HepG2 (cell line): Measurements from ENCODE around the gene ZSCAN4. TPM values are rescaled to one million over a fixed set of nuclear protein-coding genes. Genes with fewer than 3 reads are reported as not detected.

Experiments
- ATAC-seq: fragments of 200-7000 bp; cut with Tn5 transposase; 3 replicates; pipeline ENCODE4 v1.9.1; 2020; ENCODE audit warnings: mild to moderate bottlenecking, moderate library complexity
- BruUV-seq: library from RNA; stranded (reverse); fragments of 400-500 nt; replicated peaks from 2 replicates; lab custom pipeline; 2021; lab: Mats Ljungman, UMichigan
- CTCF ChIA-PET: fragments of 300-600 bp; formaldehyde crosslinking; extraction: SDS; loops from one replicate; lab custom pipeline; 2021; ENCODE audit warnings: low total read pairs, inconsistent platforms, low intra/inter-chr PET ratio; lab: Yijun Ruan, JAX
- POLR2A ChIA-PET: fragments of 350-600 bp; sonication (Branson Sonifier 250); formaldehyde crosslinking; loops from one replicate; lab custom pipeline; 2020; ENCODE audit warnings: antibody characterized with exemption, inconsistent platforms; lab: Yijun Ruan, JAX
- DNase-seq: peaks from one replicate; pipeline ENCODE4 v3.0.0-alpha.2; 2015; ENCODE audit warnings: low spot score
- FAIRE-seq: peaks from 3 replicates; lab custom pipeline; 2011; peaks lifted over from hg19 to GRCh38; lab: Jason Lieb, UNC
- H2AFZ ChIP-seq: one replicate; pipeline ENCODE4 v1.6.1; 2011; ENCODE audit warnings: low read length, inconsistent platforms
- H3K27ac ChIP-seq: fragments of 300-600 bp; 3 replicates; pipeline ENCODE4 v1.8.0; 2011; ENCODE audit warnings: mixed run types, mild to moderate bottlenecking, mixed read lengths, low read length, inconsistent platforms; ENCODE audit not compliant: insufficient read depth; ENCODE audit errors: extremely low read length
- H3K27me3 ChIP-seq, 2 experiments: fragments of 200-600 bp in 1 of 2; 2 replicates in 1 of 2; 3 replicates in 1 of 2; pipeline versions ENCODE4 v1.6.0 to v1.8.0; 2011; ENCODE audit warnings: low read length in 2 of 2, mild to moderate bottlenecking in 2 of 2, moderate library complexity in 2 of 2, inconsistent platforms in 1 of 2; ENCODE audit not compliant: insufficient read depth in 2 of 2, control insufficient read depth in 1 of 2
- H3K36me3 ChIP-seq, 2 experiments: fragments of 200-600 bp in 1 of 2; replicated peaks in 1 of 2; 2 replicates in 1 of 2; 3 replicates in 1 of 2; pipeline versions ENCODE4 v1.5.1 to v1.8.0; 2011; ENCODE audit warnings: low read length in 2 of 2, inconsistent platforms in 1 of 2; ENCODE audit not compliant: insufficient read depth in 2 of 2, control insufficient read depth in 1 of 2
- H3K4me1 ChIP-seq: 2 replicates; pipeline ENCODE4 v1.5.1; 2012; ENCODE audit warnings: low read length, inconsistent platforms; ENCODE audit not compliant: insufficient read depth
- H3K4me2 ChIP-seq: 2 replicates; pipeline ENCODE4 v1.6.0; 2011; ENCODE audit warnings: low read depth, low read length, inconsistent platforms
- H3K4me3 ChIP-seq, 3 experiments: fragments of 200-600 bp in 1 of 3; sonication (generic), shearing (Covaris generic) in 1 of 3; replicated peaks in 1 of 3; 2 replicates each; pipeline ENCODE4 v1.5.1; 2011 to 2016; ENCODE audit warnings: low read length in 3 of 3, inconsistent platforms in 2 of 3, low read depth in 2 of 3, mild to moderate bottlenecking in 2 of 3, control low read depth in 1 of 3, mixed read lengths in 1 of 3; ENCODE audit not compliant: insufficient read depth in 1 of 3
- H3K79me2 ChIP-seq: one replicate; pipeline ENCODE4 v1.6.1; 2011; ENCODE audit warnings: low read length, inconsistent platforms; ENCODE audit not compliant: insufficient read depth
- H3K9ac ChIP-seq: 2 replicates; pipeline ENCODE4 v1.6.0; 2011; ENCODE audit warnings: mild to moderate bottlenecking, low read depth, low read length, inconsistent platforms; ENCODE audit not compliant: insufficient read depth
- H3K9me3 ChIP-seq: 2 replicates; pipeline ENCODE4 v1.5.1; 2012; ENCODE audit warnings: mild to moderate bottlenecking, low read length
- H4K20me1 ChIP-seq: 2 replicates; pipeline ENCODE4 v1.6.0; 2011; ENCODE audit warnings: inconsistent platforms, mild to moderate bottlenecking, low read length, moderate library complexity; ENCODE audit not compliant: insufficient read depth
- CTCF ChIP-seq: sonication (generic); formaldehyde crosslinking; IDR thresholded peaks from 2 replicates; pipeline ENCODE4 v1.5.0; 2020; ENCODE audit warnings: mild to moderate bottlenecking, missing genetic modification reagents, moderate library complexity
- HNRNPUL1 ChIP-seq: fragments of 200-400 bp; formaldehyde crosslinking; IDR thresholded peaks from 2 replicates; pipeline ENCODE4 v1.6.1; 2017; ENCODE audit warnings: low read depth, mild to moderate bottlenecking, low read length, moderate library complexity
- NFE2 ChIP-seq: sonication (generic); formaldehyde crosslinking; IDR thresholded peaks from 2 replicates; pipeline ENCODE4 v1.4.0; 2020; ENCODE audit warnings: missing genetic modification reagents
- STAT6 ChIP-seq: sonication (generic); formaldehyde crosslinking; IDR thresholded peaks from 2 replicates; pipeline ENCODE4 v1.4.0; 2020; ENCODE audit warnings: missing genetic modification reagents, mild to moderate bottlenecking, borderline replicate concordance
- ZNF331 ChIP-seq: sonication (generic); formaldehyde crosslinking; IDR thresholded peaks from 2 replicates; pipeline ENCODE4 v1.4.0; 2020; ENCODE audit warnings: missing genetic modification reagents
- WGBS: methylation state at CpG from one replicate; pipeline ENCODE4 v1.1.6; 2017; ENCODE audit warnings: low lambda C conversion rate; 5-methylcytosine and 5-hydroxymethylcytosine counted together
- in situ Hi-C: cut with HindIII; loops from 2 replicates; pipeline ENCODE4 v1.10.0; 2017; ENCODE audit warnings: low pct_unique_long_range_greater_than_20kb; ENCODE audit not compliant: extremely low pct_ligation_motif_present
- intact Hi-C: fragments of 100-400 bp; cut with micrococcal nuclease; formaldehyde crosslinking; loops from one replicate; pipeline ENCODE4 v1.10.0; 2022; ENCODE audit not compliant: unreplicated experiment
- polyA plus RNA-seq, 8 experiments: library from polyadenylated mRNA; depleted of rRNA in 3 of 8; stranded (reverse) in 7 of 8; unstranded in 1 of 8; fragments of >200 nt; fragmentation: Illumina TruSeq in 4 of 8; extraction: Trizol in 4 of 8; gene quantifications; 2 replicates each; pipeline versions ENCODE4 v1.2.1 to v1.2.3, GENCODE V29; 2011 to 2016; ENCODE audit warnings: low read depth in 4 of 8, missing spikeins in 1 of 8, mixed read lengths in 1 of 8; ENCODE audit not compliant: insufficient read depth in 1 of 8
- total RNA-seq, 5 experiments: library from RNA; depleted of rRNA; stranded (reverse); fragments of >200 nt; fragmentation: Illumina TruSeq; extraction: Trizol; gene quantifications; 2 replicates each; pipeline ENCODE4 v1.2.3, GENCODE V29; 2016; ENCODE audit warnings: low read depth in 1 of 5

The ZSCAN4 gene
- total and polyA plus RNA-seq, 2 of the 13 experiments (the other 11 are each of a cell fraction or from before 2014, with no cell fraction given), result 0.60 to 0.73 TPM

- TF ChIP-seq NFE2 (CRISPR knock-in tag), result no peak
- peak; percentile 55 for TF ChIP-seq CTCF
These were observed 17.1 kb upstream of the ZSCAN4 start (continued) for GRCh38 chr19:57651654-57651996.

GRCh38 chr19:57653689-57654088 is 15.0 kb upstream of the ZSCAN4 start:
- no peak overlapping the region for H2AFZ ChIP-seq
- no peaks in the 10 kb centered on the region for H4K20me1 ChIP-seq
- POLR2A ChIA-PET, result no interaction called here
- no peak overlapping the region for H3K4me3 ChIP-seq
- in situ Hi-C loops, result no loop called here
- no peaks in the 10 kb centered on the region for H3K27me3 ChIP-seq
- ATAC-seq (no peak), FAIRE-seq (no peak), DNase-seq (no peak)
- no peak overlapping the region for H3K4me2 ChIP-seq
- peaks cover 43% of the 10 kb centered on the region for H3K4me1 ChIP-seq
- TF ChIP-seq ZNF331, result peak; percentile 99
- TF ChIP-seq HNRNPUL1, result no peak
- CTCF ChIA-PET, result no interaction called here
- no peaks in the 10 kb centered on the region for H3K79me2 ChIP-seq
- no TSS peak for BruUV-seq
- H3K9ac ChIP-seq, result no peak overlapping the region
- H3K36me3 ChIP-seq, result no peaks in the 10 kb centered on the region
- 0 out of 2 replicates have a peak, but pooled peaks cover 8% of the 10 kb centered on the region for H3K9me3 ChIP-seq
- WGBS, result 76% methylated on average over 2 of the region's 2 CpGs
- intact Hi-C loops, result no loop called here
- no peak overlapping the region for H3K27ac ChIP-seq

GRCh38 chr19:57655443-57655842 is 13.3 kb upstream of the ZSCAN4 start:
- intact Hi-C loops (no loop called here), in situ Hi-C loops (no loop called here)
- no peak for TF ChIP-seq STAT6 (CRISPR knock-in tag)
- DNase-seq (no peak), FAIRE-seq (no peak), ATAC-seq (no peak)
- Histone ChIP-seq H3K36me3 (no peaks in the 10 kb centered on the region), H4K20me1 (no peaks in the 10 kb centered on the region; the same call in 1 of the 2 replicates), H3K27ac (no peak overlapping the region), H3K27me3 (no peaks in the 10 kb centered on the region), H3K9me3 (0 out of 2 replicates have a peak, but pooled peaks cover 8% of the 10 kb centered on the region), H2AFZ (no peak overlapping the region), H3K9ac (no peak overlapping the region), H3K4me3 (no peak overlapping the region), H3K4me1 (peaks cover 35% of the 10 kb centered on the region), H3K4me2 (no peak overlapping the region), H3K79me2 (no peaks in the 10 kb centered on the region)
- no TSS peak for BruUV-seq
- CTCF ChIA-PET, result no interaction called here
- 85% methylated on average over 1 of the region's 1 CpG for WGBS
- POLR2A ChIA-PET, result interaction anchor here (2.4 kb wide), 1 partner anchor 10 kb away, joined by 14 read pairs; no protein-coding TSS in a partner anchor
